ENCODE data around the gene CA11. TPM values are rescaled to one million over a fixed set of nuclear protein-coding genes. Genes with fewer than 3 reads are reported as not detected.
A peak's percentile ranks its signal among the peaks of the same experiment; 100 is the strongest.
"Not testable (repeated sequence)": the region's sequence is repeated elsewhere in the genome, so short reads cannot be mapped to it uniquely, and the experiment has no call there.

Gene CA11
- total RNA-seq, 3 donors from 2014 or later = 2.2 to 14.2 (median 9.8) TPM

DNA sequence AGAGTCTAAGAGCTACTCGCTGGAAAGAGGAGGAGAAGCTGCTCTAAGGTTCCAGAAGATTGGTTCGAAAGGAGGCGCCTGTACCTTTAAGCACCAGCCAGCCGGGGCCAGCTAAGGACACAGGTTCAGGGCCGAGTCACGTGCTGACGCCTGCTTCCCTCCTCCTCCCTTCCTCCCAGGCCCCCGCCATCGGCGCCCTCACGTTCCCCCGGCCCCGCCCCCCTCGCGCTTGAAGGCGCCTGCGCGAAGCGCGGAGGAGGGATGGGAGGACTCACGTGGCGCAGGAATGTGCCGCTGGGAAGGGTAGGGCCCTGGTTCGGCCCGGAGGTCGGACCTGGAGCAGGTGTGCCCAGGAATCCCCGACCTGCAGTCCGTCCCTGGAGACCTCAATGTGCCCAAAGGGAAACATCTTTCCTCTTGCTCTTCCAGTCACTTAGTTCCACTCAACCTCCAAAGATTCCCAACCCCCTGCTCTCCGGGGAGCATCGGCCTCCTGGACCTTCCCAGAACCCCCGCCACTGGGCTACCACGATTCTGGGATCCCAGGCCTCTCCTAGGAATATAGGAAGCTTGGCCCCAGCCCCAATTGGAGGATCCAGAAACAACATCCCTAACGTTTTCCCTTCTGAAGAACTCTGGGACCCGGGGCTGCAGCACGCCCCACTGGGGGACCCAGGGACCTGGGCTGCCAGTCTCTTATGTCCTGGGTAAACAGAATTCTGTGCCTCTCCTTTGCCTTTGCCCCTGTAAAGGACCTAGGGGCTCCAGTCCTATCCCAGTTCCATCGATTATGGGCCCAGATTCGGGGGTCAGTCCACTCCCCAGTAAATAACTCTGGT, 11.3 kb downstream of the CA11 start:
- H3K27ac ChIP-seq = peak overlapping the region; percentile 99
- DNase-seq (ENCODE audit: low spot score in 2 of 2) = peak; percentile 97 to 98
- peak overlapping the region; percentile 63 to 88 (median 77) for H3K4me3 ChIP-seq
- H3K4me1 ChIP-seq = peaks cover 0 to 7% of the 10 kb centered on the region in 2 donors
- no peaks in the 10 kb centered on the region for H3K9me3 ChIP-seq
- H3K36me3 ChIP-seq = no peaks in the 10 kb centered on the region
- intact Hi-C loops (cut with DNase I; ENCODE audit: low total_unique reads) = no loop called here
- no peaks in the 10 kb centered on the region for H3K27me3 ChIP-seq
- TF ChIP-seq POLR2A (IDR thresholded peaks at IDR 0.05) (peak; percentile 53), POLR2AphosphoS5 (IDR thresholded peaks at IDR 0.05) (peak; percentile 77 to 93 (median 93))
- TF ChIP-seq, protein P1, sequence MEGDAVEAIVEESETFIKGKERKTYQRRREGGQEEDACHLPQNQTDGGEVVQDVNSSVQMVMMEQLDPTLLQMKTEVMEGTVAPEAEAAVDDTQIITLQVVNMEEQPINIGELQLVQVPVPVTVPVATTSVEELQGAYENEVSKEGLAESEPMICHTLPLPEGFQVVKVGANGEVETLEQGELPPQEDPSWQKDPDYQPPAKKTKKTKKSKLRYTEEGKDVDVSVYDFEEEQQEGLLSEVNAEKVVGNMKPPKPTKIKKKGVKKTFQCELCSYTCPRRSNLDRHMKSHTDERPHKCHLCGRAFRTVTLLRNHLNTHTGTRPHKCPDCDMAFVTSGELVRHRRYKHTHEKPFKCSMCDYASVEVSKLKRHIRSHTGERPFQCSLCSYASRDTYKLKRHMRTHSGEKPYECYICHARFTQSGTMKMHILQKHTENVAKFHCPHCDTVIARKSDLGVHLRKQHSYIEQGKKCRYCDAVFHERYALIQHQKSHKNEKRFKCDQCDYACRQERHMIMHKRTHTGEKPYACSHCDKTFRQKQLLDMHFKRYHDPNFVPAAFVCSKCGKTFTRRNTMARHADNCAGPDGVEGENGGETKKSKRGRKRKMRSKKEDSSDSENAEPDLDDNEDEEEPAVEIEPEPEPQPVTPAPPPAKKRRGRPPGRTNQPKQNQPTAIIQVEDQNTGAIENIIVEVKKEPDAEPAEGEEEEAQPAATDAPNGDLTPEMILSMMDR (IDR thresholded peaks at IDR 0.05) = no peak

DNA sequence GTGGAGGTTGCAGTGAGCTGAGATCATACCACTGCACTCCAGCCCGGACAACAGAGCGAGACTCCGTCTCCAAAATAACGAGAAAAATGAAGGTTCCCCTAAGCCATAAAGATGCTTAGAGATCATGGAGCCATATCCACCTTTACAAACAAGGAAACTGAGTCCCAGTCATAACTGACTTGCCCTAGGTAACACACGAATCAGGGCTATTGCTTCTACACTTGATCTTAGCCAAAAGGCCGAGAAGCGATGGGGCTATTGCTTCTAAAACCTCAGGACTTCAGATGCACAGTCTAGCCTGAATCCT, 12.0 kb downstream of the CA11 start:
- DNase-seq (ENCODE audit: low spot score in 2 of 2) = no peak
- Histone ChIP-seq H3K4me3 (peak overlapping the region; percentile 63 to 88 (median 77)), H3K27me3 (no peaks in the 10 kb centered on the region), H3K36me3 (no peaks in the 10 kb centered on the region), H3K9me3 (no peaks in the 10 kb centered on the region), H3K4me1 (peaks cover 0 to 7% of the 10 kb centered on the region in 2 donors), H3K27ac (peak overlapping the region; percentile 99)
- TF ChIP-seq, protein P1 (IDR thresholded peaks at IDR 0.05) = no peak
- TF ChIP-seq POLR2AphosphoS5 (IDR thresholded peaks at IDR 0.05) (no peak), POLR2A (IDR thresholded peaks at IDR 0.05) (no peak)
- intact Hi-C loops (cut with DNase I; ENCODE audit: low total_unique reads) = no loop called here

DNA sequence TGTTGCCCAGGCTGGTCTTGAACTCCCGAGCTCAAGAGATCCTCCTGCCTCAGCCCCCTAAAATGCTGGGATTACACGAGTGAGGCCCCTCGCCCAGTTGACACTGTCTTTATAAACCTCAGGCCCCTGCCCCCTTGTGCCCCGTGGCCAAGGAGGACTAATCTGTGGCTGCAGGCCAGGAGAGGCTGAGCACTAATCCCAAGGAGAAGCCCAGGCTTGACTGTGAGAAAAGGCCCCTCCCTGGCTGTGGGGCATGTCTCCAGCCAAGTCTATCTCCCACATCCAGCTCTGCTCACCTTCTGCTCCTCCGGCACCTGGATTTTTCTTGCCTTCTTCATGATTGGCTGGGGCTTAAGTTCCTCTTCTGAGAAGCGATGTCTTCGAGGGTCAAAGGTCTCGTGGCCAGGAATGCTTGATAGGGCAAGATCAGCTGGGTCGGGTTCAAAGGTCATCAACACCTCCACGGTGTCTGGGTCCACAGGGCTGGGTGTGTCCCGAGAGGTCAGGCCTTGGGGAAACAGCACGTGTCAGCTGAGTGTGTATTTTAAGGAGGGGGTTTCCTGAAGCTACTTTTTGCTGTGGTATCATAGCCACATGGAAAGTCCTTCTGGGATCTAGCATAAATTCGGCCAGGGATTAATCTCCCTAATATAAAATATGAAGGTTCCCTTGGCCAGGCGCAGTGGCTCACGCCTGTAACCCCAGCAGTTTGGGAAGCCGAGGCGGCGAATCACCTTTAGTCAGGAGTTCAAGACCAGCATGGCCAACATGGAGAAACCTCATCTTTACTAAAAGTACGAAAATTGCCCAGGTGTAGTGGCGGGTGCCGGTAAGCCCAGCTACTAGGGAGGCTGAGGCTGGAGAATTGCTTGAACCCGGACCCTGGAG, 12.6 kb downstream of the CA11 start:
- Histone ChIP-seq H3K27me3 (no peaks in the 10 kb centered on the region), H3K4me1 (peaks cover 0 to 7% of the 10 kb centered on the region in 2 donors), H3K36me3 (no peaks in the 10 kb centered on the region), H3K27ac (peak overlapping the region; percentile 99), H3K4me3 (peak overlapping the region in 2 of 3 donors; percentile 77 to 88), H3K9me3 (no peaks in the 10 kb centered on the region)
- TF ChIP-seq POLR2A (IDR thresholded peaks at IDR 0.05) (no peak), POLR2AphosphoS5 (IDR thresholded peaks at IDR 0.05) (no peak)
- TF ChIP-seq, protein P1 (IDR thresholded peaks at IDR 0.05) = no peak
- DNase-seq (ENCODE audit: low spot score in 2 of 2) = no peak
- intact Hi-C loops (cut with DNase I; ENCODE audit: low total_unique reads) = no loop called here

DNA sequence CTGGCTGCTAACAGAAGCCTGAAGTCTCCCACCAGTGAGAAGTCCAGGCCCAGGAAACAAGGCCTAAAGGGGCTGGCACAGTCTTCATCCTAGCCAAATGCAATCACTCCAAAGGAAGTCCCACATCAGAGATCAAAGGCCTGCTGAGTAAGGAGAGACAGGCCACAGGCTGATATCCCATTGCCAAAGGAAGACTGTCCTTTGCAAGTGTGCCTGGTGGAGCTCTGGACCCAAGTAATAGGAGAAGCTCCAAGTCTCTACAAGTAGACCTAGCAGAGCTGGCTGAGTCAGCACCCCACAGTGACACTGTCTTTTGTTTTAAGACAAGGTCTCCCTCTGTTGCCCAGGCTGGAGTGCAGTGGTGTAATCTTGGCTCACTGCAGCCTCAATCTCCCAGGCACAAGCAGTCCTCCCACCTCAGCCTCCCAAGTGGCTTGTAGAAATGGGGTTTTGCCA, 13.3 kb downstream of the CA11 start:
- no peak for DNase-seq (ENCODE audit: low spot score in 2 of 2)
- Histone ChIP-seq H3K36me3 (no peaks in the 10 kb centered on the region), H3K4me1 (peaks cover 0 to 7% of the 10 kb centered on the region in 2 donors), H3K27me3 (no peaks in the 10 kb centered on the region), H3K4me3 (no peak overlapping the region), H3K9me3 (no peaks in the 10 kb centered on the region), H3K27ac (peak overlapping the region; percentile 99)
- TF ChIP-seq POLR2A (IDR thresholded peaks at IDR 0.05) (no peak), POLR2AphosphoS5 (IDR thresholded peaks at IDR 0.05) (no peak)
- TF ChIP-seq, protein P1 (IDR thresholded peaks at IDR 0.05) = no peak
- intact Hi-C loops (cut with DNase I; ENCODE audit: low total_unique reads) = no loop called here

DNA sequence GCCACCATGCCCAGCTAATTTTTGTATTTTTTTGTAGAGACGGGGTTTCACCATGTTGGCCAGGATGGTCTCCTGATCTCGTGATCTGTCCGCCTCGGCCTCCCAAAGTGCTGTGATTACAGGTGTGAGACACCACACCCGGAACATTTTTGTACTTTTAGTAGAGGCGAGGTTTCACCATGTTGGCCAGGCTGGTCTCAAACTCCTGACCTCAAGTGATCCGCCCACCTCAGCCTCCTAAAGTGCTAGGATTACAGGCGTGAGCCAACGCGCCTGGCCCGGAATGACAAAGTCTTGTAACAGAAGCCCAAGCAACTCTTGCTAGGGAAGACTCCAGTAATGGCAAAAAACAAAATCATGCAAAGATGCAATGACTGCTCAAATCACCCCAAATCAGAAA, 13.7 kb downstream of the CA11 start:
- H3K36me3 ChIP-seq; H3K4me3 ChIP-seq; H3K9me3 ChIP-seq; intact Hi-C loops (cut with DNase I; ENCODE audit: low total_unique reads); H3K27me3 ChIP-seq; DNase-seq (ENCODE audit: low spot score in 2 of 2); H3K4me1 ChIP-seq: not testable (repeated sequence)
- peak overlapping the region in 1 of 2 donors; percentile 99 for H3K27ac ChIP-seq
